Hematopoietic multipotent progenitor cell treated with erythropoietin and hydrocortisone succinate and interleukin-3 and kit ligand, for 15 days (in vitro differentiated cells): ENCODE results near the gene RAB4B.
"Not testable (repeated sequence)": the region's sequence is repeated elsewhere in the genome, so short reads cannot be mapped to it uniquely, and the experiment has no call there.

Experiments used
- DNase-seq: peaks from one replicate; pipeline ENCODE4 v3.0.0-alpha.2; 2015; ENCODE audit warnings: low spot score

RAB4B gene

GRCh38 chr19:40780582-40780981, 2.5 kb downstream of the RAB4B start:
- no peak for DNase-seq

- no peak for DNase-seq
Measured at GRCh38 chr19:40781140-40781539, 3.1 kb downstream of the RAB4B start.

- DNase-seq: no peak
Measured at GRCh38 chr19:40783711-40784110, 5.7 kb downstream of the RAB4B start.

- not testable (repeated sequence) for DNase-seq
Measured at GRCh38 chr19:40784146-40784545, 6.1 kb downstream of the RAB4B start.

GRCh38 chr19:40785526-40785925, 7.5 kb downstream of the RAB4B start:
- no peak for DNase-seq

- no peak for DNase-seq
Measured at GRCh38 chr19:40786060-40787037, 8.3 kb downstream of the RAB4B start.

- no peak for DNase-seq
Measured at GRCh38 chr19:40791349-40791748, 13.3 kb downstream of the RAB4B start.

- no peak for DNase-seq
Measured at GRCh38 chr19:40791996-40792395, 13.9 kb downstream of the RAB4B start.

GRCh38 chr19:40797166-40797962, 19.3 kb downstream of the RAB4B start:
- no peak for DNase-seq

GRCh38 chr19:40797963-40798682, 20.1 kb downstream of the RAB4B start:
- DNase-seq: peak; percentile 75

GRCh38 chr19:40798683-40799557, 20.9 kb downstream of the RAB4B start, which contains the start of gene EGLN2:
Gene EGLN2, plus strand, starts transcription at chr19:40799191. Its CDS starts 1,382 bp downstream, at chr19:40800573.
- DNase-seq: peak; percentile 98

GRCh38 chr19:40799558-40800338, 21.7 kb downstream of the RAB4B start:
- peak; percentile 18 for DNase-seq

- peak; percentile 38 for DNase-seq
Measured at GRCh38 chr19:40800339-40800996, 22.4 kb downstream of the RAB4B start.

- DNase-seq: no peak
Measured at GRCh38 chr19:40800997-40801377, 22.9 kb downstream of the RAB4B start.

GRCh38 chr19:40801426-40802299, 23.6 kb downstream of the RAB4B start:
- peak; percentile 60 for DNase-seq

- peak; percentile 65 for DNase-seq
Measured at GRCh38 chr19:40802300-40803169, 24.5 kb downstream of the RAB4B start.

- no peak for DNase-seq
Measured at GRCh38 chr19:40803170-40803856, 25.3 kb downstream of the RAB4B start.
